ENCODE measurements around the gene C2CD4B.

C2CD4B gene

GRCh38 chr15:62135532-62136134 lies 29.5 kb downstream of the C2CD4B start:
- peak; percentile 65 for TF ChIP-seq FOXP2 (optimal IDR thresholded peaks at IDR 0.05; ENCODE audit: borderline replicate concordance, extremely low read depth, extremely low read length, insufficient read depth)
- TF ChIP-seq REST (IDR thresholded peaks at IDR 0.05; ENCODE audit: insufficient read depth in 1 of 2, low read depth in 2 of 2, low read length in 2 of 2) = no peak
- TF ChIP-seq POLR2AphosphoS5 (IDR thresholded peaks at IDR 0.05; ENCODE audit: low read depth, low read length) = no peak; the same call in 1 of the 2 replicates
- no peak for TF ChIP-seq TAF1 (IDR thresholded peaks at IDR 0.05; ENCODE audit: borderline replicate concordance, insufficient read depth, low read length)
- TF ChIP-seq SIN3A (IDR thresholded peaks at IDR 0.05; ENCODE audit: borderline replicate concordance, insufficient read depth, low read length) = no peak; the same call in 1 of the 2 replicates

GRCh38 chr15:62133141-62133540 lies 31.9 kb downstream of the C2CD4B start:
- TF ChIP-seq REST (IDR thresholded peaks at IDR 0.05; ENCODE audit: insufficient read depth in 1 of 2, low read depth in 2 of 2, low read length in 2 of 2) = no peak
- TF ChIP-seq FOXP2 (optimal IDR thresholded peaks at IDR 0.05; ENCODE audit: borderline replicate concordance, extremely low read depth, extremely low read length, insufficient read depth) = no peak
- TF ChIP-seq SIN3A (IDR thresholded peaks at IDR 0.05; ENCODE audit: borderline replicate concordance, insufficient read depth, low read length) = no peak

DNA sequence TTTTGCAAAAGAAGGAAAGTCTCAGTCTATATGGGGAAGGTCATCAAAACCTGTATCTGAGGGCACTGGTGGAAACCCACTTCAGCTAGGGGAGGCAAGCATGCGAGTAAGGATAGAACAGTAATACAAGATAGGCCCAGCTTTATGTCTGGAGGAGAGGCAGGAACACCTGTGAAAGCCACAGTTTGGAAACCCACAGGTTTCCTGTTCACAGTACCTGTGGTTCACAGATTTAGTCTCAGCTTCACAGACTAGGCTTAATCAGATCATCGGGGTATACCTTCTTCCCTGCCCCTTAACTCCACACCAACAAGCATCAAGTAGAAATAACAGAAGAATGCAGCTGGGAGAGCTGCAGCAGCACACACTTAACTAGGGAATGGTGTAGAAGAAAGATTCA lies 36.2 kb downstream of the C2CD4B start:
- TF ChIP-seq POLR2AphosphoS5 (IDR thresholded peaks at IDR 0.05; ENCODE audit: low read depth, low read length) (no peak), FOXP2 (optimal IDR thresholded peaks at IDR 0.05; ENCODE audit: borderline replicate concordance, extremely low read depth, extremely low read length, insufficient read depth) (no peak), REST (IDR thresholded peaks at IDR 0.05; ENCODE audit: insufficient read depth in 1 of 2, low read depth in 2 of 2, low read length in 2 of 2) (no peak), TAF1 (IDR thresholded peaks at IDR 0.05; ENCODE audit: borderline replicate concordance, insufficient read depth, low read length) (no peak), SIN3A (IDR thresholded peaks at IDR 0.05; ENCODE audit: borderline replicate concordance, insufficient read depth, low read length) (no peak)

DNA sequence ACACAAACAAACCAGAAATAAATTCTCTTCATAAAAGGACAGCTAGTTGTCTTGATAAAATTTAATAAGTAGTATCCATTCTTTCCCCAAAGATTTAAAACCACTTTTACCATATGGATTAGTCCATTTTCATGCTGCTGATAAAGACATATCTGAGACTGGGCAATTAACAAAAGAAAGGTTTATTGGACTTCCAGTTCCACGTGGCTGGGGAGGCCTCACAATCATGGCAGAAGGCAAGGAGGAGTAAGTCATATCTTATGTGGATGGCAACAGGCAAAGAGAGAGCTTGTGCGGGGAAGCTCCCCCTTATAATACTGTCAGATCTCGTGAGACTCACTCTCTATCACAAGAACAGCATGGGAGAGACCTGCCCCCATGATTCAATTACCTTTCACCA lies 38.7 kb downstream of the C2CD4B start:
- TF ChIP-seq POLR2AphosphoS5 (IDR thresholded peaks at IDR 0.05; ENCODE audit: low read depth, low read length) (no peak), SIN3A (IDR thresholded peaks at IDR 0.05; ENCODE audit: borderline replicate concordance, insufficient read depth, low read length) (no peak), REST (IDR thresholded peaks at IDR 0.05; ENCODE audit: insufficient read depth in 1 of 2, low read depth in 2 of 2, low read length in 2 of 2) (no peak), TAF1 (IDR thresholded peaks at IDR 0.05; ENCODE audit: borderline replicate concordance, insufficient read depth, low read length) (no peak), FOXP2 (optimal IDR thresholded peaks at IDR 0.05; ENCODE audit: borderline replicate concordance, extremely low read depth, extremely low read length, insufficient read depth) (no peak)

DNA sequence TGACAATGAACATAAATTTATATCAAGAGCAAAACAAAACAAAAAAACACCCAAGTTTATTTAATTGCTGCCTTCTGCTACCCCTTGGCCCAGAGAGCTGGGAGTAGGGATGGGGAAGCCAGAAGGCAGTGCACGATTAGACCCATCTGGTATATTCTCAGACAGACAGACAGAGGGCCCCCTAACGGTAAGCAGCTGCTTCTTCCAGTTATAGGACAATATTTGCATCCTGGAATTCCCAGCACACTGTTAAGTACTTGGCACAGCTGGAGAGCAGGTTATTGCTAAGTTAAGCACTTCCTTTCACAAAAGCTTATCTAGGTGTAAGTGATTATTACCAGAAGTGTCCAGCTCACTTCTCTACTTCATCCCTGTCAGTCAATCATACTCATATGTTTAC lies 39.3 kb downstream of the C2CD4B start:
- TF ChIP-seq REST (IDR thresholded peaks at IDR 0.05; ENCODE audit: insufficient read depth in 1 of 2, low read depth in 2 of 2, low read length in 2 of 2) (no peak), TAF1 (IDR thresholded peaks at IDR 0.05; ENCODE audit: borderline replicate concordance, insufficient read depth, low read length) (no peak), SIN3A (IDR thresholded peaks at IDR 0.05; ENCODE audit: borderline replicate concordance, insufficient read depth, low read length) (no peak), POLR2AphosphoS5 (IDR thresholded peaks at IDR 0.05; ENCODE audit: low read depth, low read length) (no peak), FOXP2 (optimal IDR thresholded peaks at IDR 0.05; ENCODE audit: borderline replicate concordance, extremely low read depth, extremely low read length, insufficient read depth) (no peak)
